Astrocyte of the spinal cord (primary cell): ENCODE measurements around the gene CPVL.

ENCODE experiments used
- DNase-seq: peaks from one replicate; pipeline ENCODE4 v3.0.0; 2011; ENCODE audit warnings: low read depth, low spot score
- H3K4me3 ChIP-seq: 2 replicates; pipeline ENCODE4 v1.5.1; 2011; ENCODE audit warnings: low read depth, mild to moderate bottlenecking, low read length, moderate library complexity
- CTCF ChIP-seq: IDR thresholded peaks from 2 replicates; pipeline ENCODE4 v1.5.1; 2012; ENCODE audit warnings: low read depth, mild to moderate bottlenecking, low read length, inconsistent platforms
- in situ Hi-C: cut with HindIII; loops from 2 replicates; pipeline ENCODE4 v1.10.0; 2017; ENCODE audit warnings: low sequenced_read_pairs

CPVL gene

GRCh38 chr7:29000717-29001076 lies 145.6 kb downstream of the CPVL start:
- TF ChIP-seq CTCF: no peak
- H3K4me3 ChIP-seq: no peak overlapping the region
- in situ Hi-C loops: no loop called here
- DNase-seq: no peak

- H3K4me3 ChIP-seq: no peak overlapping the region
- in situ Hi-C loops: no loop called here
- TF ChIP-seq CTCF: no peak
- DNase-seq: no peak
Measured at GRCh38 chr7:28999895-29000716, 146.2 kb downstream of the CPVL start.

- TF ChIP-seq CTCF: no peak
- in situ Hi-C loops: no loop called here
- DNase-seq: no peak
- H3K4me3 ChIP-seq: no peak overlapping the region
Measured at GRCh38 chr7:28999427-28999826, 146.9 kb downstream of the CPVL start.

- in situ Hi-C loops: no loop called here
Measured at GRCh38 chr7:28998105-28998504, 148.2 kb downstream of the CPVL start.

GRCh38 chr7:28996836-28997235 lies 149.5 kb downstream of the CPVL start:
- in situ Hi-C loops: no loop called here
- H3K4me3 ChIP-seq: no peak overlapping the region
- no peak for TF ChIP-seq CTCF
- DNase-seq: no peak

More at GRCh38 chr7:28998105-28998504, 148.2 kb downstream of the CPVL start:
- TF ChIP-seq CTCF: no peak
- no peak overlapping the region for H3K4me3 ChIP-seq
- DNase-seq: no peak

- in situ Hi-C loops: no loop called here
- DNase-seq: no peak
- TF ChIP-seq CTCF: no peak
- H3K4me3 ChIP-seq: no peak overlapping the region
Measured at GRCh38 chr7:28993371-28993770, 153.0 kb downstream of the CPVL start.
